HepG2 (cell line): ENCODE results near the gene SGCD. TPM values are rescaled to one million over a fixed set of nuclear protein-coding genes. Genes with fewer than 3 reads are reported as not detected.

Experiments
- ATAC-seq: fragments of 200-7000 bp; cut with Tn5 transposase; 3 replicates; pipeline ENCODE4 v1.9.1; 2020; ENCODE audit warnings: mild to moderate bottlenecking, moderate library complexity
- BruUV-seq: library from RNA; stranded (reverse); fragments of 400-500 nt; replicated peaks from 2 replicates; lab custom pipeline; 2021; lab: Mats Ljungman, UMichigan
- CTCF ChIA-PET: fragments of 300-600 bp; formaldehyde crosslinking; extraction: SDS; loops from one replicate; lab custom pipeline; 2021; ENCODE audit warnings: low total read pairs, inconsistent platforms, low intra/inter-chr PET ratio; lab: Yijun Ruan, JAX
- POLR2A ChIA-PET: fragments of 350-600 bp; sonication (Branson Sonifier 250); formaldehyde crosslinking; loops from one replicate; lab custom pipeline; 2020; ENCODE audit warnings: antibody characterized with exemption, inconsistent platforms; lab: Yijun Ruan, JAX
- DNase-seq: peaks from one replicate; pipeline ENCODE4 v3.0.0-alpha.2; 2015; ENCODE audit warnings: low spot score
- FAIRE-seq: peaks from 3 replicates; lab custom pipeline; 2011; peaks lifted over from hg19 to GRCh38; lab: Jason Lieb, UNC
- H2AFZ ChIP-seq: one replicate; pipeline ENCODE4 v1.6.1; 2011; ENCODE audit warnings: low read length, inconsistent platforms
- H3K27ac ChIP-seq: fragments of 300-600 bp; 3 replicates; pipeline ENCODE4 v1.8.0; 2011; ENCODE audit warnings: mixed run types, mild to moderate bottlenecking, mixed read lengths, low read length, inconsistent platforms; ENCODE audit not compliant: insufficient read depth; ENCODE audit errors: extremely low read length
- H3K27me3 ChIP-seq, 2 experiments: fragments of 200-600 bp in 1 of 2; 2 replicates in 1 of 2; 3 replicates in 1 of 2; pipeline versions ENCODE4 v1.6.0 to v1.8.0; 2011; ENCODE audit warnings: low read length in 2 of 2, mild to moderate bottlenecking in 2 of 2, moderate library complexity in 2 of 2, inconsistent platforms in 1 of 2; ENCODE audit not compliant: insufficient read depth in 2 of 2, control insufficient read depth in 1 of 2
- H3K36me3 ChIP-seq, 2 experiments: fragments of 200-600 bp in 1 of 2; replicated peaks in 1 of 2; 2 replicates in 1 of 2; 3 replicates in 1 of 2; pipeline versions ENCODE4 v1.5.1 to v1.8.0; 2011; ENCODE audit warnings: low read length in 2 of 2, inconsistent platforms in 1 of 2; ENCODE audit not compliant: insufficient read depth in 2 of 2, control insufficient read depth in 1 of 2
- H3K4me1 ChIP-seq: 2 replicates; pipeline ENCODE4 v1.5.1; 2012; ENCODE audit warnings: low read length, inconsistent platforms; ENCODE audit not compliant: insufficient read depth
- H3K4me2 ChIP-seq: 2 replicates; pipeline ENCODE4 v1.6.0; 2011; ENCODE audit warnings: low read depth, low read length, inconsistent platforms
- H3K4me3 ChIP-seq, 3 experiments: fragments of 200-600 bp in 1 of 3; sonication (generic), shearing (Covaris generic) in 1 of 3; replicated peaks in 1 of 3; 2 replicates each; pipeline ENCODE4 v1.5.1; 2011 to 2016; ENCODE audit warnings: low read length in 3 of 3, inconsistent platforms in 2 of 3, low read depth in 2 of 3, mild to moderate bottlenecking in 2 of 3, control low read depth in 1 of 3, mixed read lengths in 1 of 3; ENCODE audit not compliant: insufficient read depth in 1 of 3
- H3K79me2 ChIP-seq: one replicate; pipeline ENCODE4 v1.6.1; 2011; ENCODE audit warnings: low read length, inconsistent platforms; ENCODE audit not compliant: insufficient read depth
- H3K9ac ChIP-seq: 2 replicates; pipeline ENCODE4 v1.6.0; 2011; ENCODE audit warnings: mild to moderate bottlenecking, low read depth, low read length, inconsistent platforms; ENCODE audit not compliant: insufficient read depth
- H3K9me3 ChIP-seq: 2 replicates; pipeline ENCODE4 v1.5.1; 2012; ENCODE audit warnings: mild to moderate bottlenecking, low read length
- H4K20me1 ChIP-seq: 2 replicates; pipeline ENCODE4 v1.6.0; 2011; ENCODE audit warnings: inconsistent platforms, mild to moderate bottlenecking, low read length, moderate library complexity; ENCODE audit not compliant: insufficient read depth
- CBX5 ChIP-seq: sonication (generic); formaldehyde crosslinking; IDR thresholded peaks from 2 replicates; pipeline ENCODE4 v1.4.0; 2020; ENCODE audit warnings: missing genetic modification reagents, borderline replicate concordance
- KDM6A ChIP-seq: IDR thresholded peaks from 2 replicates; pipeline ENCODE4 v1.6.1; 2016; ENCODE audit warnings: low read depth
- MLXIP ChIP-seq: sonication (generic); formaldehyde crosslinking; IDR thresholded peaks from 2 replicates; pipeline ENCODE4 v1.9.0; 2021; ENCODE audit warnings: missing genetic modification reagents, borderline replicate concordance
- MXI1 ChIP-seq: IDR thresholded peaks from 3 replicates; pipeline ENCODE4 v1.6.1; 2012; ENCODE audit warnings: low read depth, low read length, inconsistent platforms, borderline replicate concordance
- TRIM24 ChIP-seq: sonication (generic); formaldehyde crosslinking; IDR thresholded peaks from 2 replicates; pipeline ENCODE4 v1.8.0; 2022; ENCODE audit warnings: mild to moderate bottlenecking, missing genetic modification reagents
- ZMYM4 ChIP-seq: sonication (generic); formaldehyde crosslinking; IDR thresholded peaks from 2 replicates; pipeline ENCODE4 v1.8.1; 2023; ENCODE audit warnings: mild to moderate bottlenecking, missing genetic modification reagents
- WGBS: methylation state at CpG from one replicate; pipeline ENCODE4 v1.1.6; 2017; ENCODE audit warnings: low lambda C conversion rate; 5-methylcytosine and 5-hydroxymethylcytosine counted together
- in situ Hi-C: cut with HindIII; loops from 2 replicates; pipeline ENCODE4 v1.10.0; 2017; ENCODE audit warnings: low pct_unique_long_range_greater_than_20kb; ENCODE audit not compliant: extremely low pct_ligation_motif_present
- intact Hi-C: fragments of 100-400 bp; cut with micrococcal nuclease; formaldehyde crosslinking; loops from one replicate; pipeline ENCODE4 v1.10.0; 2022; ENCODE audit not compliant: unreplicated experiment
- polyA plus RNA-seq, 8 experiments: library from polyadenylated mRNA; depleted of rRNA in 3 of 8; stranded (reverse) in 7 of 8; unstranded in 1 of 8; fragments of >200 nt; fragmentation: Illumina TruSeq in 4 of 8; extraction: Trizol in 4 of 8; gene quantifications; 2 replicates each; pipeline versions ENCODE4 v1.2.1 to v1.2.3, GENCODE V29; 2011 to 2016; ENCODE audit warnings: low read depth in 4 of 8, missing spikeins in 1 of 8, mixed read lengths in 1 of 8; ENCODE audit not compliant: insufficient read depth in 1 of 8
- total RNA-seq, 5 experiments: library from RNA; depleted of rRNA; stranded (reverse); fragments of >200 nt; fragmentation: Illumina TruSeq; extraction: Trizol; gene quantifications; 2 replicates each; pipeline ENCODE4 v1.2.3, GENCODE V29; 2016; ENCODE audit warnings: low read depth in 1 of 5

Gene SGCD
- total and polyA plus RNA-seq, 2 of the 13 experiments (the other 11 are each of a cell fraction or from before 2014, with no cell fraction given): not detected

GRCh38 chr5:156515121-156515520 is 188.2 kb downstream of the SGCD start:
- no peaks in the 10 kb centered on the region for H3K4me1 ChIP-seq
- no peaks in the 10 kb centered on the region for H3K79me2 ChIP-seq
- 10% methylated on average over 2 of the region's 2 CpGs for WGBS
- H3K27me3 ChIP-seq: no peaks in the 10 kb centered on the region
- POLR2A ChIA-PET: no interaction called here
- ATAC-seq (no peak), FAIRE-seq (no peak), DNase-seq (no peak)
- TF ChIP-seq MLXIP (CRISPR knock-in tag) (no peak), MXI1 (no peak), KDM6A (no peak), TRIM24 (CRISPR knock-in tag) (no peak), CBX5 (CRISPR knock-in tag) (no peak), ZMYM4 (no peak)
- H3K36me3 ChIP-seq: no peaks in the 10 kb centered on the region
- in situ Hi-C loops (no loop called here), intact Hi-C loops (no loop called here)
- no peak overlapping the region for H3K9ac ChIP-seq
- H3K4me2 ChIP-seq: no peak overlapping the region
- H3K27ac ChIP-seq: no peak overlapping the region
- no peaks in the 10 kb centered on the region; the same call in 1 of the 2 replicates for H3K9me3 ChIP-seq
- no peaks in the 10 kb centered on the region for H4K20me1 ChIP-seq
- BruUV-seq: no TSS peak
- no peak overlapping the region for H2AFZ ChIP-seq
- H3K4me3 ChIP-seq: no peak overlapping the region
- CTCF ChIA-PET: no interaction called here
